ENCODE measurements around the gene KPNB1.
A peak's percentile ranks its signal among the peaks of the same experiment; 100 is the strongest.

Gene KPNB1

GRCh38 chr17:47698749-47699535 lies 49.2 kb downstream of the KPNB1 start (continued):
- TF ChIP-seq ZEB2 (tag by site-specific recombination; IDR thresholded peaks at IDR 0.05) (peak; percentile 54; the same call in 1 of the 2 replicates), OVOL3 (tag by site-specific recombination; IDR thresholded peaks at IDR 0.05) (no peak), TSHZ1 (tag by site-specific recombination; IDR thresholded peaks at IDR 0.05; ENCODE audit: borderline replicate concordance) (no peak)

- peaks cover 3% of the 10 kb centered on the region; the same call in 1 of the 2 replicates for H3K4me1 ChIP-seq (ENCODE audit: control insufficient read depth, insufficient read depth, low read length)
- no peaks in the 10 kb centered on the region for H3K9me3 ChIP-seq (ENCODE audit: control insufficient read depth, insufficient read depth, low read depth, low read length)
- H3K36me3 ChIP-seq (ENCODE audit: control insufficient read depth in 2 of 2, insufficient read depth in 1 of 2, low read length in 2 of 2) = peaks cover 5 to 48% of the 10 kb centered on the region in 2 experiments; a peak in 2 of 3 replicates
- TF ChIP-seq ZNF335 (tag by site-specific recombination; conservative IDR thresholded peaks at IDR 0.05) = no peak
- ChIA-PET CTCF (interaction anchor here (0.6 to 5.9 kb wide), 21 partner anchors 7 to 996 kb away, joined by 3 to 58 read pairs (median 6); partner anchors contain the start of gene TBX21), POLR2A (interaction anchor here (0.6 to 0.7 kb wide), 5 partner anchors 10 to 535 kb away, joined by 3 to 4 read pairs (median 3); no protein-coding TSS in a partner anchor)
- H3K4me3 ChIP-seq (ENCODE audit: low read depth, low read length) = no peak overlapping the region
- no peak overlapping the region for H3K27ac ChIP-seq (ENCODE audit: extremely low read depth, low read depth, low read length)
Observed at GRCh38 chr17:47699536-47699840, 49.8 kb downstream of the KPNB1 start.

DNA sequence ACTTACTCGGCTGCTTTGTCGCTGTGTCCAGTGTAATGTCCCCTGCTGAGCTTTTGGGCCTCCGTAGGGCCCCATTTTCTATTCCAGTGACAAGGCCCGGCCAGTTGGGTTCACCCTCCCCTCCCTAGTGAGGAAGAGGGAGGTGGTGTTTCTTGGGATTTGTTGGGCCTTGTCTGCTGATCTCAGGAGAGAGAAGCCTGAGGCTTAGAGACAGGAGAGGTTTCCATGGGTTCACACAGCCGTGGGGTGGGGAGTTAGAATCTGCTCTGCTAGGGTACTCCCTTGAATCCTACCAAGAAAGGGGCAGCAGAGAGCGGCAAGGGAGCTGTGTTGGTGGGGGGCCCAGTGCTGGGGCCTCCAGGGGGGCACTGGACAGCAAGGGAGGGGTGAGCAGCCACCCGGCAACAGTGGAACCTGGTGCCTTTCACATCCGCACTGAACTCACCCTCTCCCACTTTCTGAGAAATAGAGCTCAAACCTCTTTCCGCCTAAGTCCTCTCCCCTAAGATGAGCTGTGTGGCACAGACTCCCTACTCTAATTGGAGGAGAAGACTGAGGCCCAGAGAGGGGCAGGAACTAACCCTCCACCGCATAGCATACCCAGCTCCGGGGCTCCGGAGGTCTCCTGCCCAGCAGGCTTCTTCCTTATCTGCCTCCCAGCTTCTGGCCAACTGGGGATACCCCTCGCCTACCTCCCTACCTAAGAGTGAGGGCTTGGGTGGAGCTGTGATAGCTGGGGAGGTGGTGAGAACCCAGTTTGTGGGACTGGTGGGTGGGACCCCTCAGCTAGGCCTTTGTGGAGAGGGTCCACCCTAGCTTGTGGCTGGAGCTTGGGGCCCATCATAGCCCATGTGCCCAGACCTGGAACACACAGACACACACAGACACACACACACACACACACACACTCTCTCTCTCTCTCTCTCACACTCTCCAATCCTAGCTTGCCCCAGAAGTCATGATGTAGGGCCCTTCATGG lies 51.0 kb downstream of the KPNB1 start:
- no peaks in the 10 kb centered on the region for H3K9me3 ChIP-seq (ENCODE audit: control insufficient read depth, insufficient read depth, low read depth, low read length)
- CTCF ChIA-PET = interaction anchor here (0.5 to 5.9 kb wide), 8 partner anchors 13 to 89 kb away, joined by 3 to 58 read pairs (median 3); no protein-coding TSS in a partner anchor
- POLR2A ChIA-PET = interaction anchor here (1.3 to 1.6 kb wide), 2 partner anchors 12 to 17 kb away, joined by 4 to 5 read pairs; no protein-coding TSS in a partner anchor
- no peak overlapping the region for H3K27ac ChIP-seq (ENCODE audit: extremely low read depth, low read depth, low read length)
- no peak for TF ChIP-seq ZNF146 (tag by site-specific recombination; IDR thresholded peaks at IDR 0.05)
- no peak for TF ChIP-seq ZNF184 (tag by site-specific recombination; IDR thresholded peaks at IDR 0.05)
- TF ChIP-seq ZNF600 (tag by site-specific recombination; IDR thresholded peaks at IDR 0.05) = no peak
- 0 out of 2 replicates have a peak, but pooled peaks have one; percentile 17 for TF ChIP-seq GLIS1 (tag by site-specific recombination; IDR thresholded peaks at IDR 0.05)
- TF ChIP-seq ZNF76 (tag by site-specific recombination; IDR thresholded peaks at IDR 0.05; ENCODE audit: borderline replicate concordance, low read depth) = no peak; the same call in 1 of the 2 replicates
- no peak for TF ChIP-seq ZNF19 (tag by site-specific recombination; IDR thresholded peaks at IDR 0.05; ENCODE audit: low read depth)
- TF ChIP-seq ZSCAN4 (tag by site-specific recombination; IDR thresholded peaks at IDR 0.05) = peak; percentile 67
- TF ChIP-seq ZXDB (tag by site-specific recombination; IDR thresholded peaks at IDR 0.05) = no peak
- TF ChIP-seq GLIS2 (tag by site-specific recombination; IDR thresholded peaks at IDR 0.05) = 0 out of 2 replicates have a peak, but pooled peaks have one; percentile 26
- no peak for TF ChIP-seq ZNF645 (tag by site-specific recombination; IDR thresholded peaks at IDR 0.05)
- H3K4me3 ChIP-seq (ENCODE audit: low read depth, low read length) = no peak overlapping the region
- H3K4me1 ChIP-seq (ENCODE audit: control insufficient read depth, insufficient read depth, low read length) = no peaks in the 10 kb centered on the region; the same call in 1 of the 2 replicates
- H3K36me3 ChIP-seq (ENCODE audit: control insufficient read depth in 2 of 2, insufficient read depth in 1 of 2, low read length in 2 of 2) = peaks cover 5 to 55% of the 10 kb centered on the region in 2 experiments; a peak in 2 of 3 replicates
